CD4-positive, alpha-beta memory T cell (primary cell): Measurements from ENCODE around the gene CACNA1S. TPM values are rescaled to one million over a fixed set of nuclear protein-coding genes. Genes with fewer than 3 reads are reported as not detected.
A peak's percentile ranks its signal among the peaks of the same experiment; 100 is the strongest.

ENCODE experiments used
- CTCF ChIA-PET: fragments of 350-600 bp; sonication (Branson Sonifier 250); formaldehyde crosslinking; loops from one replicate; lab custom pipeline; 2021; ENCODE audit warnings: inconsistent platforms; ENCODE audit not compliant: partially characterized antibody; lab: Charles Lee
- POLR2A ChIA-PET: fragments of 350-600 bp; sonication (Branson Sonifier 250); formaldehyde crosslinking; loops from one replicate; lab custom pipeline; 2021; ENCODE audit not compliant: partially characterized antibody; lab: Charles Lee
- DNase-seq, 5 donors: peaks; one replicate each; pipeline versions ENCODE4 v3.0.0 to v3.0.0-alpha.2; 2020 to 2022; ENCODE audit warnings: mixed read lengths in 1 of 5
- H3K27ac ChIP-seq: one replicate; pipeline ENCODE4 v1.7.0; 2013; ENCODE audit warnings: low read depth, low read length
- H3K27me3 ChIP-seq: 2 replicates; pipeline ENCODE4 v1.7.0; 2013; ENCODE audit warnings: mild to moderate bottlenecking, low read length, moderate library complexity; ENCODE audit not compliant: insufficient read depth
- H3K36me3 ChIP-seq: 2 replicates; pipeline ENCODE4 v1.7.0; 2013; ENCODE audit warnings: mild to moderate bottlenecking, low read length, moderate library complexity; ENCODE audit not compliant: insufficient read depth
- H3K4me1 ChIP-seq: 2 replicates; pipeline ENCODE4 v1.7.0; 2013; ENCODE audit warnings: mild to moderate bottlenecking, low read length, moderate library complexity; ENCODE audit not compliant: insufficient read depth
- H3K4me3 ChIP-seq, 2 donors: one replicate each; pipeline ENCODE4 v1.7.0; 2013; ENCODE audit warnings: low read length in 2 of 2, mild to moderate bottlenecking in 1 of 2
- H3K9me3 ChIP-seq, 2 donors: one replicate each; pipeline ENCODE4 v1.7.0; 2013; ENCODE audit warnings: low read length in 2 of 2, control low read depth in 1 of 2; ENCODE audit not compliant: control insufficient read depth in 1 of 2
- H3K27ac Mint-ChIP-seq, 7 donors: one replicate each; pipeline ENCODE4 v1.8.0; 2020 to 2021; ENCODE audit warnings: mixed read lengths in 7 of 7, mild to moderate bottlenecking in 6 of 7, inconsistent platforms in 3 of 7, moderate library complexity in 3 of 7
- H3K27me3 Mint-ChIP-seq, 2 donors: one replicate each; pipeline ENCODE4 v1.8.0; 2020 to 2021; ENCODE audit warnings: mixed read lengths in 2 of 2
- H3K36me3 Mint-ChIP-seq, 2 donors: one replicate each; pipeline ENCODE4 v1.8.0; 2020 to 2021; ENCODE audit warnings: mixed read lengths in 2 of 2, inconsistent platforms in 1 of 2, mild to moderate bottlenecking in 1 of 2
- H3K4me1 Mint-ChIP-seq, 4 donors: one replicate each; pipeline ENCODE4 v1.8.0; 2020 to 2021; ENCODE audit warnings: mixed read lengths in 4 of 4, mild to moderate bottlenecking in 1 of 4
- H3K4me3 Mint-ChIP-seq, 8 donors: one replicate each; pipeline ENCODE4 v1.8.0; 2020 to 2021; ENCODE audit warnings: mixed read lengths in 8 of 8, mild to moderate bottlenecking in 7 of 8, moderate library complexity in 6 of 8, inconsistent platforms in 3 of 8
- H3K9me3 Mint-ChIP-seq, 8 donors: one replicate each; pipeline ENCODE4 v1.8.0; 2020 to 2021; ENCODE audit warnings: mixed read lengths in 8 of 8, mild to moderate bottlenecking in 5 of 8, inconsistent platforms in 3 of 8, moderate library complexity in 1 of 8
- intact Hi-C: fragments of 100-400 bp; cut with micrococcal nuclease; formaldehyde crosslinking; loops from one replicate; pipeline ENCODE4 v1.15.1; 2023
- polyA plus RNA-seq, 2 donors: library from polyadenylated mRNA; unstranded; fragments of 300-500 nt; fragmentation: Illumina TruSeq; gene quantifications; one replicate each; pipeline ENCODE4 v1.2.3, GENCODE V29; 2021
- total RNA-seq, 2 experiments: library from RNA; stranded (reverse); gene quantifications; one replicate each; pipeline ENCODE4 v1.2.3, GENCODE V29; 2021

CACNA1S gene
- total and polyA plus RNA-seq, 4 experiments from 2014 or later, result not detected

DNA sequence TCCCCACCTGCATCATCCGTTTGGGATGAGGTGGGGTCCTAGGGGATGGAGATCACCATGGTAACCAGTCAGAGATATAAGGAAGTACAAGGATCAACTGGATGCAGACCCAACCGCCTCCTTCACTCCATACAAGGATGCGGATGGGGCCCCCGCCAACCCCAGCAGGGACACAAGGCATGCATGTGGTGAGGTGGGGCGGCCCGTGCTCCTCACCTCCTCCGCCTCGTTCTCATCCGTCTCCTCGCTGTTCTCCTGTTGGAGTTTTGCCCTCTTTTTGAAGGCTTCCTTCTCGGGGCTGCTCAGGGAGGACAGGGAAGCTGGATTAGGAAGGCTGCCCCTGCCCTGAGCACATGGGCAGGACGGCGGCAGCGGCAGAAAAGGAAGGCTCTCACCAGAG lies 112.6 kb downstream of the CACNA1S start:
- Mint-ChIP-seq H3K4me1 (peaks cover 0 to 7% (median 3%) of the 10 kb centered on the region in 4 donors), H3K27ac (peak overlapping the region in 1 of 7 donors; percentile 35), H3K36me3 (peaks cover 54 to 93% of the 10 kb centered on the region in 2 donors), H3K9me3 (no peaks in the 10 kb centered on the region), H3K27me3 (no peaks in the 10 kb centered on the region), H3K4me3 (no peak overlapping the region)
- Histone ChIP-seq H3K36me3 (peaks cover 82% of the 10 kb centered on the region), H3K27ac (no peak overlapping the region), H3K9me3 (no peaks in the 10 kb centered on the region), H3K27me3 (no peaks in the 10 kb centered on the region), H3K4me1 (no peaks in the 10 kb centered on the region), H3K4me3 (no peak overlapping the region)
- intact Hi-C loops, result no loop called here
- DNase-seq, result no peak
- ChIA-PET POLR2A (no interaction called here), CTCF (interaction anchor here (1.8 to 1.9 kb wide), 2 partner anchors 20 to 27 kb away, joined by 5 to 9 read pairs; no protein-coding TSS in a partner anchor)

- Mint-ChIP-seq H3K27me3 (no peaks in the 10 kb centered on the region), H3K9me3 (no peaks in the 10 kb centered on the region), H3K36me3 (peaks cover 54 to 87% of the 10 kb centered on the region in 2 donors), H3K4me1 (peaks cover 0 to 7% (median 3%) of the 10 kb centered on the region in 4 donors), H3K4me3 (peak overlapping the region in 1 of 8 donors; percentile 30), H3K27ac (no peak overlapping the region)
- Histone ChIP-seq H3K27ac (no peak overlapping the region), H3K27me3 (no peaks in the 10 kb centered on the region), H3K4me3 (no peak overlapping the region), H3K4me1 (no peaks in the 10 kb centered on the region), H3K9me3 (no peaks in the 10 kb centered on the region), H3K36me3 (peaks cover 77% of the 10 kb centered on the region)
- POLR2A ChIA-PET, result no interaction called here
- intact Hi-C loops, result no loop called here
- DNase-seq, result no peak
- CTCF ChIA-PET, result interaction anchor here (1.0 to 1.6 kb wide), 3 partner anchors 19 to 28 kb away, joined by 4 read pairs; no protein-coding TSS in a partner anchor
Observed at GRCh38 chr1:200998323-200998722, 113.9 kb downstream of the CACNA1S start.

GRCh38 chr1:200992382-200993048 lies 119.7 kb downstream of the CACNA1S start:
- CTCF ChIA-PET, result interaction anchor here (1.8 to 4.3 kb wide), 3 partner anchors 12 to 20 kb away, joined by 4 to 32 read pairs (median 11); no protein-coding TSS in a partner anchor
- no peaks in the 10 kb centered on the region for H3K27me3 ChIP-seq
- intact Hi-C loops, result no loop called here
- Mint-ChIP-seq H3K27me3 (no peaks in the 10 kb centered on the region), H3K4me3 (no peak overlapping the region), H3K4me1 (peaks cover 0 to 2% (median under 1%) of the 10 kb centered on the region in 4 donors), H3K27ac (peak overlapping the region in 2 of 7 donors; percentile 10 to 87), H3K9me3 (peaks cover 0 to 2% (median 0%) of the 10 kb centered on the region in 8 donors), H3K36me3 (peaks cover 34 to 77% of the 10 kb centered on the region in 2 donors)
- H3K36me3 ChIP-seq, result peaks cover 88% of the 10 kb centered on the region
- no peaks in the 10 kb centered on the region for H3K4me1 ChIP-seq
- H3K4me3 ChIP-seq, result no peak overlapping the region
- POLR2A ChIA-PET, result interaction anchor here (0.6 kb wide), 1 partner anchor 34 kb away, joined by 3 read pairs; no protein-coding TSS in a partner anchor
- peak in 1 of 5 donors; percentile 25 for DNase-seq
- H3K27ac ChIP-seq, result no peak overlapping the region
- H3K9me3 ChIP-seq, result no peaks in the 10 kb centered on the region

GRCh38 chr1:200991097-200991614 lies 121.1 kb downstream of the CACNA1S start:
- H3K27me3 ChIP-seq, result no peaks in the 10 kb centered on the region
- H3K27ac Mint-ChIP-seq, result no peak overlapping the region
- H3K9me3 ChIP-seq, result no peaks in the 10 kb centered on the region
- H3K27me3 Mint-ChIP-seq, result no peaks in the 10 kb centered on the region
- DNase-seq, result no peak
- ChIA-PET POLR2A (interaction anchor here (1.2 kb wide), 1 partner anchor 19 kb away, joined by 5 read pairs; no protein-coding TSS in a partner anchor), CTCF (interaction anchor here (1.8 to 4.3 kb wide), 3 partner anchors 11 to 19 kb away, joined by 4 to 32 read pairs (median 11); no protein-coding TSS in a partner anchor)
- no peak overlapping the region for H3K4me3 Mint-ChIP-seq
- peaks cover 0 to 2% (median 0%) of the 10 kb centered on the region in 8 donors for H3K9me3 Mint-ChIP-seq
- H3K36me3 Mint-ChIP-seq, result peaks cover 35 to 76% of the 10 kb centered on the region in 2 donors
- H3K36me3 ChIP-seq, result peaks cover 91% of the 10 kb centered on the region
- H3K4me3 ChIP-seq, result no peak overlapping the region
- no peaks in the 10 kb centered on the region for H3K4me1 ChIP-seq
- H3K27ac ChIP-seq, result no peak overlapping the region
- intact Hi-C loops, result no loop called here
- H3K4me1 Mint-ChIP-seq, result no peaks in the 10 kb centered on the region

DNA sequence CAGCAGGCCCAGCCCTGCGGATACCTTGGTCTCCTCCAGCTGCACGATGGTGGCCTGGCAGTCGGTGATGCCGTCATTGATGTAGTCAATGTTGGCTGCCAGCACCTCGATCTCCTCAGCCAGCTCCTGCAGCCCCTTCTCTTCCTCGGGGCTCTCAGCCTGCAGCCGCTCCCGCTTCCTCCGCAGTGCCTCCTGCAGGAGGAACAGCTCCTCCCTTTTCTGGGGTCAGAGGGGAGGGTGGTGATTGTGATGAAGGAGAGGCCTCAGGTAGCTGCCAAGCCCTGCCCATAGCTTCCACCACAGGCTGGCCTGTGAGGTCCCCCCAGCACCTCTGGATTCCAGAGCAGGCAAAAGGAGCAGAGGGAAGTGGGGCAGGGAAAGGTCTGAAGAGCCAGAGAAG lies 122.1 kb downstream of the CACNA1S start:
- CTCF ChIA-PET, result interaction anchor here (0.7 to 4.3 kb wide), 3 partner anchors 10 to 52 kb away, joined by 3 to 32 read pairs (median 18); no protein-coding TSS in a partner anchor
- Histone ChIP-seq H3K4me3 (no peak overlapping the region), H3K36me3 (peaks cover 86% of the 10 kb centered on the region), H3K27ac (no peak overlapping the region), H3K9me3 (no peaks in the 10 kb centered on the region), H3K4me1 (no peaks in the 10 kb centered on the region), H3K27me3 (no peaks in the 10 kb centered on the region)
- Mint-ChIP-seq H3K9me3 (peaks cover 0 to 2% (median 0%) of the 10 kb centered on the region in 8 donors), H3K4me1 (no peaks in the 10 kb centered on the region), H3K36me3 (peaks cover 33 to 74% of the 10 kb centered on the region in 2 donors), H3K27ac (peak overlapping the region in 1 of 7 donors; percentile 41), H3K4me3 (no peak overlapping the region), H3K27me3 (no peaks in the 10 kb centered on the region)
- POLR2A ChIA-PET, result no interaction called here
- intact Hi-C loops, result no loop called here
- DNase-seq, result no peak

Other genes starting within 250 kb of the CACNA1S start
- gene GPR25, start 239.4 kb downstream of the CACNA1S start, total RNA-seq, result 1 to 10 TPM; 7.7 to 9.2 TPM
- 10 to 100 TPM; 23.0 to 66.5 TPM for gene GPR25, start 239.4 kb downstream of the CACNA1S start, polyA plus RNA-seq
- gene INAVA, start 217.5 kb downstream of the CACNA1S start, total RNA-seq, result under 1 TPM; 0.20 to 0.28 TPM
- under 1 TPM in 1 of 2 donors, not detected in 1; 0.70 TPM for gene INAVA, start 217.5 kb downstream of the CACNA1S start, polyA plus RNA-seq
- gene KIF21B, start 88.7 kb downstream of the CACNA1S start, total RNA-seq, result 10 to 100 TPM; 90.3 to 94.7 TPM
- gene KIF21B, start 88.7 kb downstream of the CACNA1S start, polyA plus RNA-seq, result 10 to 100 TPM in 1 of 2 donors, under 1 TPM in 1; 0.55 to 10.4 TPM
- under 1 TPM in 1 of 2 experiments, not detected in 1; 0.30 TPM for gene ASCL5, start 14.8 kb upstream of the CACNA1S start, total RNA-seq
- gene ASCL5, start 14.8 kb upstream of the CACNA1S start, polyA plus RNA-seq, result not detected
- gene TMEM9, start 42.0 kb upstream of the CACNA1S start, total RNA-seq, result 10 to 100 TPM; 20.6 to 21.1 TPM
- 10 to 100 TPM; 25.4 to 64.3 TPM for gene TMEM9, start 42.0 kb upstream of the CACNA1S start, polyA plus RNA-seq
- gene IGFN1, start 78.4 kb upstream of the CACNA1S start, total RNA-seq, result not detected
- gene IGFN1, start 78.4 kb upstream of the CACNA1S start, polyA plus RNA-seq, result not detected
- gene PKP1, start 171.1 kb upstream of the CACNA1S start, total RNA-seq, result not detected
- gene PKP1, start 171.1 kb upstream of the CACNA1S start, polyA plus RNA-seq, result not detected